ENCODE data around the gene LRCH3. TPM values are rescaled to one million over a fixed set of nuclear protein-coding genes. Genes with fewer than 3 reads are reported as not detected.
A peak's percentile ranks its signal among the peaks of the same experiment; 100 is the strongest.

Gene LRCH3
- polyA plus RNA-seq, 1 donor from 2014 or later = 41.4 TPM

- no peak overlapping the region for H3K27ac ChIP-seq (ENCODE audit: low read length)
- H4K20me1 ChIP-seq (ENCODE audit: insufficient read depth) = no peaks in the 10 kb centered on the region
- no peaks in the 10 kb centered on the region for H3K79me2 ChIP-seq (replicated peaks; ENCODE audit: insufficient read depth, low read length)
- H3K4me3 ChIP-seq (ENCODE audit: low read length) = no peak overlapping the region
- H3K9ac ChIP-seq (ENCODE audit: low read length) = no peak overlapping the region
- TF ChIP-seq SMC3 (conservative IDR thresholded peaks at IDR 0.05; ENCODE audit: poor library complexity) (no peak), RAD21 (conservative IDR thresholded peaks at IDR 0.05) (no peak), TAF1 (IDR thresholded peaks at IDR 0.05; ENCODE audit: low read depth) (no peak), POLR2AphosphoS5 (IDR thresholded peaks at IDR 0.05) (no peak), EZH2 (IDR thresholded peaks at IDR 0.05; ENCODE audit: borderline replicate concordance, insufficient read depth, low read length, poor library complexity, severe bottlenecking) (no peak), MXI1 (conservative IDR thresholded peaks at IDR 0.05; ENCODE audit: poor library complexity, severe bottlenecking) (no peak), EP300 (conservative IDR thresholded peaks at IDR 0.05; ENCODE audit: poor library complexity, severe bottlenecking) (no peak)
- TF ChIP-seq, protein P1, sequence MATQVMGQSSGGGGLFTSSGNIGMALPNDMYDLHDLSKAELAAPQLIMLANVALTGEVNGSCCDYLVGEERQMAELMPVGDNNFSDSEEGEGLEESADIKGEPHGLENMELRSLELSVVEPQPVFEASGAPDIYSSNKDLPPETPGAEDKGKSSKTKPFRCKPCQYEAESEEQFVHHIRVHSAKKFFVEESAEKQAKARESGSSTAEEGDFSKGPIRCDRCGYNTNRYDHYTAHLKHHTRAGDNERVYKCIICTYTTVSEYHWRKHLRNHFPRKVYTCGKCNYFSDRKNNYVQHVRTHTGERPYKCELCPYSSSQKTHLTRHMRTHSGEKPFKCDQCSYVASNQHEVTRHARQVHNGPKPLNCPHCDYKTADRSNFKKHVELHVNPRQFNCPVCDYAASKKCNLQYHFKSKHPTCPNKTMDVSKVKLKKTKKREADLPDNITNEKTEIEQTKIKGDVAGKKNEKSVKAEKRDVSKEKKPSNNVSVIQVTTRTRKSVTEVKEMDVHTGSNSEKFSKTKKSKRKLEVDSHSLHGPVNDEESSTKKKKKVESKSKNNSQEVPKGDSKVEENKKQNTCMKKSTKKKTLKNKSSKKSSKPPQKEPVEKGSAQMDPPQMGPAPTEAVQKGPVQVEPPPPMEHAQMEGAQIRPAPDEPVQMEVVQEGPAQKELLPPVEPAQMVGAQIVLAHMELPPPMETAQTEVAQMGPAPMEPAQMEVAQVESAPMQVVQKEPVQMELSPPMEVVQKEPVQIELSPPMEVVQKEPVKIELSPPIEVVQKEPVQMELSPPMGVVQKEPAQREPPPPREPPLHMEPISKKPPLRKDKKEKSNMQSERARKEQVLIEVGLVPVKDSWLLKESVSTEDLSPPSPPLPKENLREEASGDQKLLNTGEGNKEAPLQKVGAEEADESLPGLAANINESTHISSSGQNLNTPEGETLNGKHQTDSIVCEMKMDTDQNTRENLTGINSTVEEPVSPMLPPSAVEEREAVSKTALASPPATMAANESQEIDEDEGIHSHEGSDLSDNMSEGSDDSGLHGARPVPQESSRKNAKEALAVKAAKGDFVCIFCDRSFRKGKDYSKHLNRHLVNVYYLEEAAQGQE (IDR thresholded peaks at IDR 0.05; ENCODE audit: borderline replicate concordance) = no peak
- TF ChIP-seq, protein P2, sequence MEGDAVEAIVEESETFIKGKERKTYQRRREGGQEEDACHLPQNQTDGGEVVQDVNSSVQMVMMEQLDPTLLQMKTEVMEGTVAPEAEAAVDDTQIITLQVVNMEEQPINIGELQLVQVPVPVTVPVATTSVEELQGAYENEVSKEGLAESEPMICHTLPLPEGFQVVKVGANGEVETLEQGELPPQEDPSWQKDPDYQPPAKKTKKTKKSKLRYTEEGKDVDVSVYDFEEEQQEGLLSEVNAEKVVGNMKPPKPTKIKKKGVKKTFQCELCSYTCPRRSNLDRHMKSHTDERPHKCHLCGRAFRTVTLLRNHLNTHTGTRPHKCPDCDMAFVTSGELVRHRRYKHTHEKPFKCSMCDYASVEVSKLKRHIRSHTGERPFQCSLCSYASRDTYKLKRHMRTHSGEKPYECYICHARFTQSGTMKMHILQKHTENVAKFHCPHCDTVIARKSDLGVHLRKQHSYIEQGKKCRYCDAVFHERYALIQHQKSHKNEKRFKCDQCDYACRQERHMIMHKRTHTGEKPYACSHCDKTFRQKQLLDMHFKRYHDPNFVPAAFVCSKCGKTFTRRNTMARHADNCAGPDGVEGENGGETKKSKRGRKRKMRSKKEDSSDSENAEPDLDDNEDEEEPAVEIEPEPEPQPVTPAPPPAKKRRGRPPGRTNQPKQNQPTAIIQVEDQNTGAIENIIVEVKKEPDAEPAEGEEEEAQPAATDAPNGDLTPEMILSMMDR (IDR thresholded peaks at IDR 0.05; ENCODE audit: poor library complexity, severe bottlenecking) = no peak
- H3F3A ChIP-seq (ENCODE audit: insufficient read depth, low read length, poor library complexity, severe bottlenecking) = peaks cover 7% of the 10 kb centered on the region
- no peak overlapping the region for H2AFZ ChIP-seq (ENCODE audit: low read depth, low read length)
- no peak overlapping the region for H3K4me2 ChIP-seq (ENCODE audit: low read length)
- H3K27me3 ChIP-seq (ENCODE audit: insufficient read depth, low read depth, low read length) = no peaks in the 10 kb centered on the region
- H3K9me3 ChIP-seq (ENCODE audit: low read length) = no peaks in the 10 kb centered on the region
- H3K36me3 ChIP-seq (ENCODE audit: insufficient read depth, low read length) = peaks cover 4% of the 10 kb centered on the region
- H3K9me2 ChIP-seq (ENCODE audit: insufficient read depth, low read length) = no peaks in the 10 kb centered on the region
These were observed 55.4 kb downstream of the LRCH3 start for GRCh38 chr3:197846491-197846890.

DNA sequence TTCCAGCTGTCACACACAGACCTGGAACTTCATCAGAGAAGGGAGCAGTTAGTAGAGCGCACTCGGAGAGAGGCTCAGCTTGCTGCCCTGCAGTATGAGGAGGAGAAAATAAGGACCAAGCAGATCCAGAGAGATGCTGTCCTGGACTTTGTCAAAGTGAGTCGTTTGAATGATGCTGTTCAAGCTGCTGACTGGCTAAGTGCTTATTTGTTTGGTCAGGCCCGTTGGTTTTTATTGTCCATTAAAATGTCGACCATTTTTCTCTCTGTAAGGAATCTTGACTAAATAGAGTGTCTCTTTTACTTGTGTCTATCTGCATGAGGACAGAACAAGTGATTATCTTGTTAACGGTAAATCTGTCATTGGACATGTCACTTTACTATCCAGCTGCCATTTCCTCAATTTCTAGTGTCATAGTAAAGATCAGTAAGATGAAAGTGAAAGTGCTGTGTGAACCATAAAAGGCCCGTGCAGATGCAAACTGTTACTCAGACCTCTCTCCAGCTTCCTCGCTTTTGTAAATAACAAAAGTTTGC is 56.9 kb downstream of the LRCH3 start:
- Histone ChIP-seq H3K4me3 (ENCODE audit: low read length) (no peak overlapping the region), H3K27me3 (ENCODE audit: insufficient read depth, low read depth, low read length) (no peaks in the 10 kb centered on the region), H3K9ac (ENCODE audit: low read length) (no peak overlapping the region), H3K79me2 (replicated peaks; ENCODE audit: insufficient read depth, low read length) (no peaks in the 10 kb centered on the region), H2AFZ (ENCODE audit: low read depth, low read length) (no peak overlapping the region), H3F3A (ENCODE audit: insufficient read depth, low read length, poor library complexity, severe bottlenecking) (peaks cover 7% of the 10 kb centered on the region), H3K9me2 (ENCODE audit: insufficient read depth, low read length) (no peaks in the 10 kb centered on the region), H4K20me1 (ENCODE audit: insufficient read depth) (no peaks in the 10 kb centered on the region), H3K4me2 (ENCODE audit: low read length) (no peak overlapping the region), H3K9me3 (ENCODE audit: low read length) (no peaks in the 10 kb centered on the region), H3K27ac (ENCODE audit: low read length) (no peak overlapping the region), H3K36me3 (ENCODE audit: insufficient read depth, low read length) (no peaks in the 10 kb centered on the region)
- TF ChIP-seq, protein P1 (IDR thresholded peaks at IDR 0.05; ENCODE audit: borderline replicate concordance) = no peak
- TF ChIP-seq RAD21 (conservative IDR thresholded peaks at IDR 0.05) (no peak), SMC3 (conservative IDR thresholded peaks at IDR 0.05; ENCODE audit: poor library complexity) (no peak), POLR2AphosphoS5 (IDR thresholded peaks at IDR 0.05) (peak; percentile 25), EZH2 (IDR thresholded peaks at IDR 0.05; ENCODE audit: borderline replicate concordance, insufficient read depth, low read length, poor library complexity, severe bottlenecking) (no peak), MXI1 (conservative IDR thresholded peaks at IDR 0.05; ENCODE audit: poor library complexity, severe bottlenecking) (no peak), EP300 (conservative IDR thresholded peaks at IDR 0.05; ENCODE audit: poor library complexity, severe bottlenecking) (peak; percentile 58), TAF1 (IDR thresholded peaks at IDR 0.05; ENCODE audit: low read depth) (no peak)
- TF ChIP-seq, protein P2 (IDR thresholded peaks at IDR 0.05; ENCODE audit: poor library complexity, severe bottlenecking) = no peak

Data from neural cell (in vitro differentiated cells).